A673 (cell line): ENCODE data around the gene LRRD1. TPM values are rescaled to one million over a fixed set of nuclear protein-coding genes. Genes with fewer than 3 reads are reported as not detected.

Experiments used
- BruUV-seq: library from RNA; stranded (reverse); fragments of 400-500 nt; replicated peaks from 2 replicates; lab custom pipeline; 2021; lab: Mats Ljungman, UMichigan
- CTCF ChIA-PET: fragments of 300-600 bp; sonication (Branson Sonifier 250); formaldehyde crosslinking; loops from one replicate; lab custom pipeline; 2022; ENCODE audit warnings: antibody characterized with exemption; lab: Charles Lee
- POLR2A ChIA-PET: fragments of 300-600 bp; sonication (Branson Sonifier 250); formaldehyde crosslinking; loops from one replicate; lab custom pipeline; 2022; ENCODE audit warnings: antibody characterized with exemption; ENCODE audit not compliant: low non-redundant PET; lab: Charles Lee
- DNase-seq: peaks from one replicate; pipeline ENCODE4 v3.0.0-alpha.2; 2015; ENCODE audit warnings: low spot score
- H3K27ac ChIP-seq: fragments of 200-600 bp; sonication (generic); 2 replicates; pipeline ENCODE4 v1.5.1; 2016; ENCODE audit warnings: mixed run types, low read depth, mild to moderate bottlenecking, mixed read lengths, antibody characterized with exemption, low read length; ENCODE audit not compliant: poor library complexity, severe bottlenecking
- H3K27me3 ChIP-seq: fragments of 200-600 bp; sonication (generic); replicated peaks from 2 replicates; pipeline ENCODE4 v1.6.1; 2017; ENCODE audit warnings: mixed run types, low read depth, mild to moderate bottlenecking, mixed read lengths, antibody characterized with exemption, low read length; ENCODE audit not compliant: insufficient read depth, poor library complexity
- H3K36me3 ChIP-seq: fragments of 200-600 bp; sonication (generic); 2 replicates; pipeline ENCODE4 v1.6.1; 2016; ENCODE audit warnings: mixed run types, mild to moderate bottlenecking, mixed read lengths, antibody characterized with exemption, low read length; ENCODE audit not compliant: insufficient read depth, poor library complexity, severe bottlenecking
- H3K4me1 ChIP-seq: fragments of 200-600 bp; sonication (generic); 2 replicates; pipeline ENCODE4 v1.6.1; 2017; ENCODE audit warnings: mixed run types, mild to moderate bottlenecking, mixed read lengths, antibody characterized with exemption, low read length; ENCODE audit not compliant: insufficient read depth, poor library complexity, severe bottlenecking
- H3K4me3 ChIP-seq: fragments of 200-600 bp; sonication (generic); 2 replicates; pipeline ENCODE4 v1.5.1; 2016; ENCODE audit warnings: low read depth, mixed run types, mild to moderate bottlenecking, mixed read lengths, low read length; ENCODE audit not compliant: poor library complexity, severe bottlenecking
- H3K9me3 ChIP-seq: fragments of 200-600 bp; sonication (generic); 2 replicates; pipeline ENCODE4 v1.6.1; 2016; ENCODE audit warnings: mixed run types, low read depth, mild to moderate bottlenecking, mixed read lengths, antibody characterized with exemption, low read length; ENCODE audit not compliant: poor library complexity, severe bottlenecking
- EZH2 ChIP-seq: fragments of 200-600 bp; sonication (generic); IDR thresholded peaks from 2 replicates; pipeline ENCODE4 v1.6.1; 2017; ENCODE audit warnings: borderline replicate concordance, low read depth, mild to moderate bottlenecking, mixed read lengths, antibody characterized with exemption, low read length; ENCODE audit not compliant: poor library complexity, severe bottlenecking
- intact Hi-C: fragments of 100-400 bp; cut with micrococcal nuclease; formaldehyde crosslinking; loops from one replicate; pipeline ENCODE4 v1.10.0; 2022; ENCODE audit not compliant: unreplicated experiment
- microRNA-seq: library from miRNA; unstranded; fragments of <30 nt; microRNA quantifications from one replicate; pipeline ENCODE4 v1.2.0, GENCODE V29; 2021
- total RNA-seq: library from RNA; stranded (reverse); gene quantifications from 2 replicates; pipeline ENCODE4 v1.2.3, GENCODE V29; 2021
- TF ChIP-seq, protein P1 (sequence below): fragments of 300-800, 200-600 bp; sonication (generic); conservative IDR thresholded peaks from 2 replicates; pipeline ENCODE4 v1.5.1; 2017; ENCODE audit warnings: low read depth, mild to moderate bottlenecking, antibody characterized with exemption, low read length, moderate library complexity, mixed read lengths

LRRD1 gene
- total RNA-seq, 1 experiment from 2014 or later: not detected

- H3K27me3 ChIP-seq: no peaks in the 10 kb centered on the region
- intact Hi-C loops: no loop called here
- no peaks in the 10 kb centered on the region for H3K4me1 ChIP-seq
- BruUV-seq: no TSS peak
- CTCF ChIA-PET: no interaction called here
- DNase-seq: no peak
- H3K9me3 ChIP-seq: no peaks in the 10 kb centered on the region
- POLR2A ChIA-PET: no interaction called here
- TF ChIP-seq, protein P1, sequence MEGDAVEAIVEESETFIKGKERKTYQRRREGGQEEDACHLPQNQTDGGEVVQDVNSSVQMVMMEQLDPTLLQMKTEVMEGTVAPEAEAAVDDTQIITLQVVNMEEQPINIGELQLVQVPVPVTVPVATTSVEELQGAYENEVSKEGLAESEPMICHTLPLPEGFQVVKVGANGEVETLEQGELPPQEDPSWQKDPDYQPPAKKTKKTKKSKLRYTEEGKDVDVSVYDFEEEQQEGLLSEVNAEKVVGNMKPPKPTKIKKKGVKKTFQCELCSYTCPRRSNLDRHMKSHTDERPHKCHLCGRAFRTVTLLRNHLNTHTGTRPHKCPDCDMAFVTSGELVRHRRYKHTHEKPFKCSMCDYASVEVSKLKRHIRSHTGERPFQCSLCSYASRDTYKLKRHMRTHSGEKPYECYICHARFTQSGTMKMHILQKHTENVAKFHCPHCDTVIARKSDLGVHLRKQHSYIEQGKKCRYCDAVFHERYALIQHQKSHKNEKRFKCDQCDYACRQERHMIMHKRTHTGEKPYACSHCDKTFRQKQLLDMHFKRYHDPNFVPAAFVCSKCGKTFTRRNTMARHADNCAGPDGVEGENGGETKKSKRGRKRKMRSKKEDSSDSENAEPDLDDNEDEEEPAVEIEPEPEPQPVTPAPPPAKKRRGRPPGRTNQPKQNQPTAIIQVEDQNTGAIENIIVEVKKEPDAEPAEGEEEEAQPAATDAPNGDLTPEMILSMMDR: no peak
- TF ChIP-seq EZH2: no peak
- peaks cover 41% of the 10 kb centered on the region for H3K36me3 ChIP-seq
- no peak overlapping the region for H3K27ac ChIP-seq
- no peak overlapping the region for H3K4me3 ChIP-seq
Measured at GRCh38 chr7:92100534-92100933, 78.4 kb downstream of the LRRD1 start.

DNA sequence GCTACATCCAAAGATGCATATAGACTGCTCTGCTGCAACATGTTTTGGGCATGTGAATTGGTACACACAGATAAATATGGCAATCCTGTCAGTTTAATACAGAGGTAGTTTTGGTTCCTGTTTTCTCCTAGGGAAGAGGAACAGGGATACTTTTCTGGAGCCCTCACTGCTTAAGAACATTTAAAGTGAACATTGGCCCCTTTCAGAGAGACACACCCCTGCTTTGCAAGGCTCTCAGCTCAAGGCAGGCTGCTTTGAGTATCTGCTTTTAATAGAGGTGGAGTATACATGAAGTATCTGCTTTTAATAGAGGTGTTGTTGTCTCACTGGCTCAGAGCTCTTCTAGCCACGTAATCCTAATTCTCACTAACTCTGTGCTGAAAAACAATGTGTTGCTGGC lies 83.6 kb downstream of the LRRD1 start:
- CTCF ChIA-PET: no interaction called here
- intact Hi-C loops: no loop called here
- no TSS peak for BruUV-seq

More for the DNA sequence above, 83.6 kb downstream of the LRRD1 start:
- no peaks in the 10 kb centered on the region for H3K27me3 ChIP-seq
- no peak overlapping the region for H3K4me3 ChIP-seq
- TF ChIP-seq, protein P1: no peak
- no peak for TF ChIP-seq EZH2
- POLR2A ChIA-PET: no interaction called here
- no peak for DNase-seq
- H3K4me1 ChIP-seq: no peaks in the 10 kb centered on the region
- H3K36me3 ChIP-seq: peaks cover 38% of the 10 kb centered on the region
- H3K27ac ChIP-seq: no peak overlapping the region
- H3K9me3 ChIP-seq: no peaks in the 10 kb centered on the region

Small RNAs within 50 kb of the gene (microRNA-seq; reads per million reads assigned to microRNA genes)
- gene MIR1285-1: not detected

Other genes with a start within 250 kb of the LRRD1 start
- 62.1 and 62.6 TPM in 2 replicates for gene AKAP9, start 238.3 kb downstream of the LRRD1 start, total RNA-seq
- 123 and 150 TPM in 2 replicates for gene CYP51A1, start 44.7 kb downstream of the LRRD1 start, total RNA-seq
- 41.3 and 45.7 TPM in 2 replicates for gene KRIT1, start 66.8 kb upstream of the LRRD1 start, total RNA-seq
- gene ANKIB1, start 66.8 kb upstream of the LRRD1 start, total RNA-seq: 41.2 and 42.1 TPM in 2 replicates